ENCODE data around the gene NMU.

DNA sequence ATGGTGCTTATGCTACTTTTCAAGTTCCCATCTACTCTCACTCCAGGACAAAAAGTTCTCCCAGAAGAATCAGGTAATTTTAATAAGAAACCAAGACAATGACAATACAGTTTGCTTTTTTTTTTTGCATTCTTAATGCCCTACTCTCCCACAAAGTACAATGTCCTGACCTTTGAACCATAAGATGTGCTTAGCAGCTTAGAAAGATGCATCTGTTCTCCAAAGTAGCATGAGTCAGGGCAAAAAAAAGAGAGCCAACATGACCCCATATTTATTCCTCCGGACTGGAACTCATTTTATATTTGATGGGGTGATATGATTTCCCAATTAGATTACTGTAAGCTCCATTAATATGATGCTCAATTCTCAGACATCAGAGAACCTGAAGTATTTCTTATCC, 27.5 kb downstream of the NMU start:
- no peak for TF ChIP-seq CTCF (conservative IDR thresholded peaks at IDR 0.05)
- TF ChIP-seq EZH2 (IDR thresholded peaks at IDR 0.05; ENCODE audit: low read depth): no peak
